H1 (cell line): ENCODE measurements around the gene SLC38A10. TPM values are rescaled to one million over a fixed set of nuclear protein-coding genes. Genes with fewer than 3 reads are reported as not detected.
A peak's percentile ranks its signal among the peaks of the same experiment; 100 is the strongest.

ENCODE experiments used
- CTCF ChIA-PET: fragments of 300-600 bp; sonication (Branson Sonifier 250); formaldehyde crosslinking; loops from one replicate; lab custom pipeline; 2021; ENCODE audit not compliant: partially characterized antibody; lab: Charles Lee
- POLR2A ChIA-PET: fragments of 300-600 bp; sonication (Branson Sonifier 250); formaldehyde crosslinking; loops from one replicate; lab custom pipeline; 2021; ENCODE audit warnings: inconsistent platforms; ENCODE audit not compliant: partially characterized antibody; lab: Charles Lee
- DNase-seq, 2 experiments: peaks; one replicate each; pipeline versions ENCODE4 v3.0.0 to v3.0.0-alpha.2; 2010 to 2022; ENCODE audit warnings: low spot score in 2 of 2, low read depth in 1 of 2, mixed read lengths in 1 of 2
- FAIRE-seq: peaks from 2 replicates; lab custom pipeline; 2011; peaks lifted over from hg19 to GRCh38; lab: Jason Lieb, UNC
- H2AFZ ChIP-seq: 2 replicates; pipeline ENCODE4 v1.8.1; 2012; ENCODE audit warnings: low read length, inconsistent platforms
- H2AK5ac ChIP-seq: 2 replicates; pipeline ENCODE4 v1.6.1; 2013; ENCODE audit warnings: low read depth, low read length
- H2BK120ac ChIP-seq: replicated peaks from 2 replicates; pipeline ENCODE3; 2013; ENCODE audit warnings: low read depth, low read length, inconsistent platforms
- H2BK12ac ChIP-seq: 2 replicates; pipeline ENCODE4 v1.6.1; 2013; ENCODE audit warnings: low read depth, low read length
- H2BK15ac ChIP-seq: 2 replicates; pipeline ENCODE4 v1.6.1; 2013; ENCODE audit warnings: low read length
- H2BK20ac ChIP-seq: 2 replicates; pipeline ENCODE4 v1.6.1; 2013; ENCODE audit warnings: low read length
- H2BK5ac ChIP-seq: 2 replicates; pipeline ENCODE4 v1.6.1; 2013; ENCODE audit warnings: low read depth, low read length
- H3K14ac ChIP-seq: 2 replicates; pipeline ENCODE4 v1.6.1; 2013; ENCODE audit warnings: inconsistent platforms; ENCODE audit not compliant: insufficient read length
- H3K18ac ChIP-seq: 2 replicates; pipeline ENCODE4 v1.6.1; 2013; ENCODE audit warnings: low read length; ENCODE audit errors: extremely low read depth
- H3K23ac ChIP-seq: 2 replicates; pipeline ENCODE4 v1.6.1; 2013; ENCODE audit warnings: inconsistent platforms; ENCODE audit not compliant: insufficient read length
- H3K23me2 ChIP-seq: 2 replicates; pipeline ENCODE4 v1.6.1; 2013; ENCODE audit warnings: low read depth, low read length
- H3K27ac ChIP-seq: 2 replicates; pipeline ENCODE4 v1.6.1; 2011; ENCODE audit warnings: low read depth, low read length, inconsistent platforms
- H3K27me3 ChIP-seq, 4 experiments: replicated peaks in 1 of 4; 1 replicate in 1 of 4; 2 replicates in 3 of 4; pipeline versions ENCODE4 v1.6.1 to v1.8.1; 2011 to 2013; ENCODE audit warnings: low read length in 3 of 4, mild to moderate bottlenecking in 3 of 4, inconsistent platforms in 2 of 4, mixed read lengths in 2 of 4, moderate library complexity in 1 of 4; ENCODE audit not compliant: control insufficient read depth in 3 of 4, insufficient read depth in 3 of 4; ENCODE audit errors: extremely low read depth in 1 of 4
- H3K36me3 ChIP-seq, 4 experiments: 2 replicates each; pipeline versions ENCODE4 v1.6.1 to v1.8.1; 2011 to 2013; ENCODE audit warnings: mild to moderate bottlenecking in 4 of 4, low read length in 3 of 4, moderate library complexity in 2 of 4, control low read depth in 1 of 4, inconsistent platforms in 1 of 4; ENCODE audit not compliant: insufficient read depth in 4 of 4, control insufficient read depth in 2 of 4
- H3K4ac ChIP-seq: replicated peaks from 2 replicates; pipeline ENCODE3; 2013; ENCODE audit warnings: low read length, low read depth, mixed read lengths, inconsistent platforms; ENCODE audit not compliant: insufficient read length
- H3K4me1 ChIP-seq, 4 experiments: replicated peaks in 1 of 4; 1 replicate in 1 of 4; 2 replicates in 3 of 4; pipeline versions ENCODE4 v1.6.1 to v1.8.1; 2011 to 2013; ENCODE audit warnings: low read length in 3 of 4, inconsistent platforms in 2 of 4, mixed read lengths in 1 of 4; ENCODE audit not compliant: insufficient read depth in 4 of 4, control insufficient read depth in 3 of 4
- H3K4me2 ChIP-seq, 2 experiments: 2 replicates each; pipeline versions ENCODE4 v1.6.1 to v1.8.1; 2011 to 2013; ENCODE audit warnings: low read depth in 2 of 2, low read length in 2 of 2, control low read depth in 1 of 2, inconsistent platforms in 1 of 2, mild to moderate bottlenecking in 1 of 2; ENCODE audit not compliant: insufficient read depth in 1 of 2
- H3K4me3 ChIP-seq, 4 experiments: fragments of 200-600, 300-600 bp in 1 of 4; sonication (generic), shearing (Covaris generic), sonication (Bioruptor Twin) in 1 of 4; 2 replicates each; pipeline versions ENCODE4 v1.5.1 to v1.8.1; 2011 to 2016; ENCODE audit warnings: low read length in 4 of 4, low read depth in 3 of 4, control low read depth in 2 of 4, inconsistent platforms in 2 of 4, mild to moderate bottlenecking in 2 of 4, mixed read lengths in 1 of 4, moderate library complexity in 1 of 4; ENCODE audit not compliant: insufficient read depth in 2 of 4; ENCODE audit errors: extremely low read depth in 1 of 4
- H3K56ac ChIP-seq: replicated peaks from 2 replicates; pipeline ENCODE3; 2013; ENCODE audit warnings: low read depth, mild to moderate bottlenecking, mixed read lengths, low read length, inconsistent platforms; ENCODE audit not compliant: insufficient read length
- H3K79me1 ChIP-seq: 2 replicates; pipeline ENCODE4 v1.6.1; 2013; ENCODE audit warnings: low read depth, low read length, control low read depth
- H3K79me2 ChIP-seq, 2 experiments: 2 replicates each; pipeline versions ENCODE4 v1.6.1 to v1.8.1; 2012 to 2013; ENCODE audit warnings: low read length in 2 of 2, mild to moderate bottlenecking in 2 of 2, inconsistent platforms in 1 of 2; ENCODE audit not compliant: insufficient read depth in 2 of 2, control insufficient read depth in 1 of 2
- H3K9ac ChIP-seq, 4 experiments: replicated peaks in 1 of 4; 1 replicate in 1 of 4; 2 replicates in 3 of 4; pipeline versions ENCODE4 v1.6.1 to v1.8.1; 2011 to 2013; ENCODE audit warnings: low read depth in 3 of 4, low read length in 3 of 4, control low read depth in 2 of 4, mild to moderate bottlenecking in 2 of 4, moderate library complexity in 2 of 4, inconsistent platforms in 1 of 4; ENCODE audit errors: extremely low read depth in 1 of 4
- H3K9me3 ChIP-seq, 2 experiments: 2 replicates each; pipeline versions ENCODE4 v1.6.1 to v1.8.1; 2012 to 2013; ENCODE audit warnings: mild to moderate bottlenecking in 2 of 2, moderate library complexity in 2 of 2, control low read depth in 1 of 2, inconsistent platforms in 1 of 2, low read depth in 1 of 2, low read length in 1 of 2, mixed read lengths in 1 of 2; ENCODE audit not compliant: insufficient read depth in 2 of 2
- H4K20me1 ChIP-seq, 2 experiments: replicated peaks in 1 of 2; 2 replicates each; pipeline versions ENCODE3 to v1.8.1; 2011 to 2013; ENCODE audit warnings: inconsistent platforms in 2 of 2, low read length in 2 of 2, mild to moderate bottlenecking in 1 of 2; ENCODE audit not compliant: insufficient read depth in 2 of 2, control insufficient read depth in 1 of 2
- H4K5ac ChIP-seq: 2 replicates; pipeline ENCODE4 v1.6.1; 2013; ENCODE audit warnings: low read length, low read depth, mixed read lengths, inconsistent platforms; ENCODE audit not compliant: insufficient read length
- H4K8ac ChIP-seq: 2 replicates; pipeline ENCODE4 v1.8.0; 2013; ENCODE audit warnings: mild to moderate bottlenecking, moderate library complexity, low read length, inconsistent platforms; ENCODE audit not compliant: insufficient read depth; ENCODE audit errors: extremely low read depth
- H4K91ac ChIP-seq: replicated peaks from 2 replicates; pipeline ENCODE3; 2013; ENCODE audit warnings: low read length, mixed read lengths, inconsistent platforms; ENCODE audit not compliant: insufficient read length
- BCL11A ChIP-seq, 2 experiments: IDR thresholded peaks; one replicate each; pipeline ENCODE4 v1.6.1; 2011; ENCODE audit warnings: low read depth in 2 of 2, low read length in 2 of 2, mild to moderate bottlenecking in 2 of 2
- CBX5 ChIP-seq: fragments of 300-800, 300-1000 bp; sonication (generic); IDR thresholded peaks from 2 replicates; pipeline ENCODE4 v1.7.1; 2016; ENCODE audit warnings: antibody characterized with exemption, low read length, low read depth
- CBX8 ChIP-seq: fragments of 300-800, 300-1000 bp; sonication (generic); IDR thresholded peaks from 2 replicates; pipeline ENCODE4 v1.7.1; 2016; ENCODE audit warnings: low read depth, low read length, borderline replicate concordance
- TCF12 ChIP-seq: IDR thresholded peaks from 2 replicates; pipeline ENCODE4 v1.6.1; 2011; ENCODE audit warnings: low read depth, mild to moderate bottlenecking, low read length
- WGBS, 2 experiments: shearing (Covaris generic) in 1 of 2; methylation state at CpG; one replicate each; pipeline versions ENCODE4 v1.1.6 to v1.1.7; 2013 to 2015; ENCODE audit warnings: low lambda C conversion rate in 2 of 2, mixed read lengths in 2 of 2, inconsistent platforms in 1 of 2, low coverage in 1 of 2, missing lambda C conversion rate in 1 of 2; ENCODE audit not compliant: insufficient replicate concordance in 2 of 2, insufficient coverage in 1 of 2, insufficient read length in 1 of 2; ENCODE audit errors: extremely low coverage in 1 of 2, missing lambda C conversion rate in 1 of 2; 5-methylcytosine and 5-hydroxymethylcytosine counted together
- polyA plus RNA-seq, 7 experiments: library from polyadenylated mRNA; depleted of rRNA in 3 of 7; stranded (reverse) in 5 of 7; unstranded in 2 of 7; fragments of >200 nt in 5 of 7; fragments of 200-250 nt in 2 of 7; gene quantifications; 1 replicate in 5 of 7; 2 replicates in 1 of 7; 4 replicates in 1 of 7; pipeline versions ENCODE4 v1.2.1 to v1.2.3, GENCODE V29; 2011 to 2013; ENCODE audit warnings: missing spikeins in 2 of 7, mixed read lengths in 2 of 7
- total RNA-seq: library from RNA; stranded (reverse); fragmentation: NEBNext Ultra II Directional; extraction: Animal tissue kit (Norgen Biotek cat#: 25700); gene quantifications from 2 replicates; pipeline ENCODE4 v1.2.1, GENCODE V29; 2021
- TF ChIP-seq, protein P1 (sequence below): IDR thresholded peaks from 2 replicates; pipeline ENCODE4 v1.6.1; 2011; ENCODE audit warnings: low read depth, mild to moderate bottlenecking, low read length; ENCODE audit not compliant: insufficient read depth

The SLC38A10 gene
- total and polyA plus RNA-seq, 2 of the 8 experiments (the other 6 are each of a cell fraction or from before 2014, with no cell fraction given): 26.4 to 41.0 TPM

- Histone ChIP-seq H3K9me3 (no peaks in the 10 kb centered on the region), H3K4me2 (no peak overlapping the region), H4K20me1 (peaks cover 12 to 13% of the 10 kb centered on the region in 2 experiments), H4K5ac (no peak overlapping the region), H3K23me2 (no peaks in the 10 kb centered on the region), H3K4me1 (no peaks in the 10 kb centered on the region), H3K4me3 (no peak overlapping the region), H4K91ac (no peak overlapping the region), H3K79me1 (no peaks in the 10 kb centered on the region; the same call in 1 of the 2 replicates), H3K23ac (no peak overlapping the region), H3K27me3 (no peaks in the 10 kb centered on the region), H2AFZ (no peak overlapping the region), H3K4ac (no peak overlapping the region), H2BK15ac (no peak overlapping the region), H2BK5ac (no peak overlapping the region), H3K18ac (no peak overlapping the region), H2BK12ac (no peak overlapping the region), H3K36me3 (peaks cover 0 to 21% (median 2%) of the 10 kb centered on the region in 4 experiments; a peak in 3 of 8 replicates), H3K79me2 (no peaks in the 10 kb centered on the region), H2BK20ac (no peak overlapping the region), H2AK5ac (no peak overlapping the region), H3K56ac (peak overlapping the region; percentile 16), H3K14ac (no peak overlapping the region), H3K9ac (no peak overlapping the region), H4K8ac (no peak overlapping the region), H2BK120ac (no peak overlapping the region), H3K27ac (no peak overlapping the region)
- DNase-seq (no peak), FAIRE-seq (no peak)
- 97% methylated on average over 14 of the region's 14 CpGs; no CpG with 5 or more reads in 1 of the 2 experiments for whole genome bisulfite sequencing, 2 experiments
- POLR2A ChIA-PET: no interaction called here
- CTCF ChIA-PET: interaction anchor here (1.1 to 1.8 kb wide), 2 partner anchors 17 to 26 kb away, joined by 3 to 4 read pairs; no protein-coding TSS in a partner anchor
- TF ChIP-seq, protein P1, sequence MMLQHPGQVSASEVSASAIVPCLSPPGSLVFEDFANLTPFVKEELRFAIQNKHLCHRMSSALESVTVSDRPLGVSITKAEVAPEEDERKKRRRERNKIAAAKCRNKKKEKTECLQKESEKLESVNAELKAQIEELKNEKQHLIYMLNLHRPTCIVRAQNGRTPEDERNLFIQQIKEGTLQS: no peak
- TF ChIP-seq CBX5: no peak
- no peak for TF ChIP-seq CBX8
- no peak for TF ChIP-seq BCL11A (IDR thresholded peaks at IDR 0.05; ENCODE audit: low read depth in 2 of 2, low read length in 2 of 2)
- no peak for TF ChIP-seq TCF12
Measured at GRCh38 chr17:81274471-81274855, 20.6 kb downstream of the SLC38A10 start.
